ENCODE results near the gene KRTAP5-2.

The KRTAP5-2 gene

GRCh38 chr11:1640076-1640946 is 42.2 kb upstream of the KRTAP5-2 start:
- TF ChIP-seq, protein P1, sequence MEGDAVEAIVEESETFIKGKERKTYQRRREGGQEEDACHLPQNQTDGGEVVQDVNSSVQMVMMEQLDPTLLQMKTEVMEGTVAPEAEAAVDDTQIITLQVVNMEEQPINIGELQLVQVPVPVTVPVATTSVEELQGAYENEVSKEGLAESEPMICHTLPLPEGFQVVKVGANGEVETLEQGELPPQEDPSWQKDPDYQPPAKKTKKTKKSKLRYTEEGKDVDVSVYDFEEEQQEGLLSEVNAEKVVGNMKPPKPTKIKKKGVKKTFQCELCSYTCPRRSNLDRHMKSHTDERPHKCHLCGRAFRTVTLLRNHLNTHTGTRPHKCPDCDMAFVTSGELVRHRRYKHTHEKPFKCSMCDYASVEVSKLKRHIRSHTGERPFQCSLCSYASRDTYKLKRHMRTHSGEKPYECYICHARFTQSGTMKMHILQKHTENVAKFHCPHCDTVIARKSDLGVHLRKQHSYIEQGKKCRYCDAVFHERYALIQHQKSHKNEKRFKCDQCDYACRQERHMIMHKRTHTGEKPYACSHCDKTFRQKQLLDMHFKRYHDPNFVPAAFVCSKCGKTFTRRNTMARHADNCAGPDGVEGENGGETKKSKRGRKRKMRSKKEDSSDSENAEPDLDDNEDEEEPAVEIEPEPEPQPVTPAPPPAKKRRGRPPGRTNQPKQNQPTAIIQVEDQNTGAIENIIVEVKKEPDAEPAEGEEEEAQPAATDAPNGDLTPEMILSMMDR (IDR thresholded peaks at IDR 0.05; ENCODE audit: low read length, missing control alignments) = peak; percentile 74
- no peak overlapping the region for H3K4me3 ChIP-seq (replicated peaks; ENCODE audit: low read depth, low read length)
- DNase-seq (ENCODE audit: low read depth) = peak; percentile 19

DNA sequence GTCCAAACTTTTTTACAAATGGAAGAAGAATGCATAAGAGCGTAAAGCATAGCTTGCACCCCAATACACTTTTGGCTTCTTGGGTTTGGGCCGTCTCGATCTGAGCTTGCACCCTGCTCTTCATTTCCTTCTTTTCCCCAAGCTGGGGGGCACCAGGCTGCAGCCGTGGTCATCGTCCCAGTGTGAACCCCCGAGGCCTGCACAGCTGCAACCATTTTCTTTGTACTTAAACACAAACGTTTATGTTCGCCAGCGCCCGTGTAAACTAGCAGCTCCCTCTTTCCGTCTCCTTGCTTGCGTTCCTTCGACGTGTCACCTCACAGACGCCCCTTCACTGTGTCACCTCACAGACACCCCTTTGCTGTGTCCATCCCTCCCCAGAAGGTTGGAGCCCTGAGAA is 41.6 kb upstream of the KRTAP5-2 start:
- no peak overlapping the region for H3K4me3 ChIP-seq (replicated peaks; ENCODE audit: low read depth, low read length)
- DNase-seq (ENCODE audit: low read depth) = no peak
- TF ChIP-seq, protein P1 (IDR thresholded peaks at IDR 0.05; ENCODE audit: low read length, missing control alignments) = no peak

DNA sequence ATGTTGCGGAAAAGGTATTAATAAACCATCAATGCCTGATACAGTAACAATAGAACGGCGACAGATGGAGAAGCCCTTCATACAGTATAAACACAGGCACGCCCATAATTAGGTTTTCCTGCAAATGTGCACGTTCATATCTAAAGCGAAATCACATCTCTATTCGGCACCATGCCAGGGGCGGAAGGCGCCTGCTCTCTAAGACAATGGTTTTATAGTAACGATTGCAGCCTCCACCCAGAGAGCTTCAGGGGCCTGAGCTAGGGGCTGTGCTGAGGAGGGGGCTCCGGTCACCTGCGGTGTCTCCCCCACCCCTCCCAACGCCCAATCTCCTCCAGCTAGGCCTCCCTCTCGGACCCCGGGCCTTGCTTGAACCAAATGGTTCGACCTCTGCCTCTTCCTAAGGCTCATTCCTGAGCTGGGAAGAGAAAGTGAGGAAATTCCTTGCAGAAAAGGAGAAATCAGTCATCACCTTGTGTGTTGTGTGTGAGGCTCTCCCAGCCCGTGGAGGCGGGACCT is 41.1 kb upstream of the KRTAP5-2 start:
- no peak overlapping the region for H3K4me3 ChIP-seq (replicated peaks; ENCODE audit: low read depth, low read length)
- TF ChIP-seq, protein P1 (IDR thresholded peaks at IDR 0.05; ENCODE audit: low read length, missing control alignments) = no peak
- no peak for DNase-seq (ENCODE audit: low read depth)

- TF ChIP-seq, protein P1 (IDR thresholded peaks at IDR 0.05; ENCODE audit: low read length, missing control alignments) = no peak
Observed at GRCh38 chr11:1638344-1638743, 40.2 kb upstream of the KRTAP5-2 start.

GRCh38 chr11:1637628-1638027 is 39.5 kb upstream of the KRTAP5-2 start:
- TF ChIP-seq, protein P1 (IDR thresholded peaks at IDR 0.05; ENCODE audit: low read length, missing control alignments) = no peak
- no peak for DNase-seq (ENCODE audit: low read depth)
- no peak overlapping the region for H3K4me3 ChIP-seq (replicated peaks; ENCODE audit: low read depth, low read length)

More at GRCh38 chr11:1638344-1638743, 40.2 kb upstream of the KRTAP5-2 start:
- no peak for DNase-seq (ENCODE audit: low read depth)
- H3K4me3 ChIP-seq (replicated peaks; ENCODE audit: low read depth, low read length) = no peak overlapping the region

DNA sequence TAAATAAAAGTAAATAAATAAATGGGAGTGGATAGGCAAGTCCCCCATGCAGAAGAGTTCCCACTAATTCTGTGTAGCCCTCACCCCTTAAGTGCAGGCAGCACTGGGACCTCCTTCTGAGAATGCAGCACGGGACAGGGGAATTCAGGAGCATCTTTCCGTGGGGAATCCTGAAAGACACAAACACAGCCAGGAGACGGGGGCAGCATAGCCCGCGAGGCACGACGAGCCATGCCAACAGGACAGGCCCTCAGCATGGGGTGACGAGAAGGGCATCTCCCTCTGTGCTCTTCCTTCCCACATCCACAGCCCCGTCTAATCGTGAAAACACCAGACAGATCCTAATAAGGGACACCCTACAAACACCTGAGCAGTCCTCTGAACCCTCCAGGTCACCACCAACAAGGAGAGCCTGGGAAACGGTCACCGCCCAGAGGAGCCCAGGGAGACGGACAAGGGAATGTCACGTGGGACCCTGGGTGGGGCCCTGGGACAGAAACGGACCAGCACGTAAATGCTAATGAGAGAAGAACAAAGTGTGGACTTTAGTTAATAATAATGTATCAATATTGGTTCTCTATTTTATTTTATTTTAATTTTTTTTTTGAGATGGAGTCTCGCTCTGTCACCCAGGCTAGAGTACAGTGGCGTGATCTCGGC is 38.3 kb upstream of the KRTAP5-2 start:
- H3K4me3 ChIP-seq (replicated peaks; ENCODE audit: low read depth, low read length) = no peak overlapping the region
- TF ChIP-seq, protein P1 (IDR thresholded peaks at IDR 0.05; ENCODE audit: low read length, missing control alignments) = no peak
- DNase-seq (ENCODE audit: low read depth) = no peak
